ENCODE measurements around the gene PIEZO2. TPM values are rescaled to one million over a fixed set of nuclear protein-coding genes. Genes with fewer than 3 reads are reported as not detected.
A peak's percentile ranks its signal among the peaks of the same experiment; 100 is the strongest.

The PIEZO2 gene
- total RNA-seq, 1 experiment from 2014 or later: 8.9 TPM

DNA sequence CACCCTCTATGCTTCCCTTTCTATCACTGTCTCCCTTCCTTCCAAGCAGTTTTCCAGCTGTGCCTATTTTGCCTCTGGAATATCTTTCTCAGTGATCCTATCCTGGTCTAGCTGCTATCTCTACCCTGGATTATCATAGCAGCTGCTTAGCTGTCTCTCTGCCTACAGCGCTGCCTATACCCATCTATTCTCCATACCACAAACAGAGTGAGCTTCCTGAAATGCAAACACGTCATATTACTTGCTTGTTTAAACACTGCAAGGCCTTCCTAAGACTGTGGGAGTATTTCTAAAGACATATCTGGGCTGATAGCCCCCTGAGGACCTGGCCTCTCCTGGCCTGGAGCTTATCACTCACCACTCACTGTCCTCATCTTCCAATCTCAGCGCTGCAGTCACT is 403.4 kb downstream of the PIEZO2 start:
- DNase-seq (ENCODE audit: low spot score): no peak

DNA sequence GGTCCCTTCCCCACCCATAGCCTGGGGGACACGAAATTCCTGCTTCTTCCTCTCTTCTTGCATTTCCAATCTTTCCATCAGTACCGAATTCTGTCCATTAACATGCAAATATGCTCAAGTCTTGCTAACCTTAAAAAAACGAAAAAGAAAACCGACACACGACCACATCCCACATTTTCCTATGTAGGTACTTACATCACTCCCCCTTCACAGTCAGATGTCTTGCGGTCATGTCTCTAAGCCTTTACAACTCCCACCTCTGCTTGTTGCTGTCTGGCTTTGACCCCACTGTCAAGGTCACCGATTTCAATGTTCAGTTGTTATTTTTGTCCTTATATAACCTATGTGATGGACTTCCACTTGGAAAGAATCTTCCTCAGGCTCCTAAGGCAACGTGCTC is 404.1 kb downstream of the PIEZO2 start:
- no peak for DNase-seq (ENCODE audit: low spot score)

DNA sequence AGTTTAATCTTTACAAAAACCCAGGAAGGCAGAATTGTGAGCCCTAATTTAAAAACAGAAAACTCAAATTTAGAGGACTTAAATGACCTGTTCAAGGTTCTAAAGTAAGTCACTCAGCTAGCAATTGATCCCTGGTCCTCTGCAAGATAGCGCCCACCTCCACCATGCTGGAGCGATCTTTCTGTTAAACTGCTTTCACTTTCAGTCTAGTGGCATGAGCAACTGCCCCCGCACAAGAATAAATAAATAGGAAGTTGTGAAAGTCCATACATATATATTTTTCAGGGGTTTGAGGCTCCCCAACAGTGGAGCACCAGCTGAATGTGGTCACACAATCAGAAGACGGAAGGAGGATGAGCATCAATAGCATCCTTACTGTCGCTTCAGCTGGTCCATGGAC is 405.6 kb downstream of the PIEZO2 start:
- no peak for DNase-seq (ENCODE audit: low spot score)

- DNase-seq (ENCODE audit: low spot score): no peak
Observed at GRCh38 chr18:10739152-10739551, 410.2 kb downstream of the PIEZO2 start.

DNA sequence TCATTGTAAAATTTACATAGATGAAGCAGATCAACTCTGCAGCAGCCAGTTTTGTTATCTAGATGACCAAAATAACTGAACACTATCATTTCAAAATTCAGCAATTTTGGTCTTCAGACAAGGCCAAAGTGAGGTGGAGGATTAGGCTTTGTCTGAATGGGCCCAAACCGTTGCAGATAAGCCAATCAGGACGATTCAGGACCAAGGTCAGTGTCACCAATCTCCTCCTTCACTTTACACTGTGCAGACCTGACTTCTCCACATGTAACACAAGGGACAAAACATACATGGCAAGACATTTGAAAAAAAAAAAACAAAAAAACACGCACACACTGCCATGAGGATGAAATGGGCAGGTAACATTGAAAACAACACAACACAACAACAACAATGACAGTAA is 412.4 kb downstream of the PIEZO2 start:
- no peak for DNase-seq (ENCODE audit: low spot score)

- DNase-seq (ENCODE audit: low spot score): no peak
Observed at GRCh38 chr18:10732990-10733389, 416.4 kb downstream of the PIEZO2 start.

GRCh38 chr18:10727477-10727876 is 421.9 kb downstream of the PIEZO2 start:
- peak; percentile 47 for DNase-seq (ENCODE audit: low spot score)

DNA sequence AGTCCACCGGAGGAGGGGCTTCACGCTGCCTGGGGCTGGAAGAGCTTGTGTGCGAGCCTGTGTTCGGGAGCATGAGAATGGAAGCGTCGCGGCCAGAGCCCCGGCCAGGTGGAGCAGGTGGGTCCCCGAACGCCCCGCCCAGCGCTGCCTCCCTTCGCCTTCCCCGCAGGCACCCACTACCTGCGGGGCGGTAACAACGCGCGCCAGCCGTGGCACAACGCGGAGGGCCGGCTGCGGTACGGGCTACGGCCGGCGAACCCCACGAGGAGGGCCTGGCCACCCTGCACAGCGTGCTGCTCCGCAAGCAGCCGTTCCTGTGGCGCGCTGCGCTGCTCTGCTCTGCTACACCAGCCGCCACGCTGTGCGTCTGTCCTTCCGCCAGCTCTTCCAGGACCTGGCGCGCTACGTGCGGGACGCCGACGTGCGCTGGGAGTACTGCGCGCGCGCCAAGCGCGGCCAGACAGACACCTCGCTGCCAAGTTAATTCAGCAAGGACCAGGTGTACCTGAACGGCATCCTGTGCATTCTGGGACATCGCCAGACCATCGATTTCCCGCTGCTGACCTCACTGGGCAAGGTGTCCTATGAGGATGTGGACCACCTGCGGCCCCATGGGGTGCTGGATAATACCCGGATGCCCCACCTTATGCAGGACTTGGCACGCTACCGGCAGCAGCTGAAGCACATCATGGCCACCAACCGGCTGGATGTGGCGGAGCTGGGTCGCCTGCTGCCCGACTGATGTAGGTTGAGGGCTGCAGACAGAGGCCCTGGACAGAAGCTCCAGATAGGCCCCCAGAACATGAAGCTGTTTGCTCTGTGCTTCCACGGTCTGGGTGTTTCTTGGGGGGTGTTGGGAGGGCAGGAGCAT is 422.9 kb downstream of the PIEZO2 start:
- DNase-seq (ENCODE audit: low spot score): no peak

DNA sequence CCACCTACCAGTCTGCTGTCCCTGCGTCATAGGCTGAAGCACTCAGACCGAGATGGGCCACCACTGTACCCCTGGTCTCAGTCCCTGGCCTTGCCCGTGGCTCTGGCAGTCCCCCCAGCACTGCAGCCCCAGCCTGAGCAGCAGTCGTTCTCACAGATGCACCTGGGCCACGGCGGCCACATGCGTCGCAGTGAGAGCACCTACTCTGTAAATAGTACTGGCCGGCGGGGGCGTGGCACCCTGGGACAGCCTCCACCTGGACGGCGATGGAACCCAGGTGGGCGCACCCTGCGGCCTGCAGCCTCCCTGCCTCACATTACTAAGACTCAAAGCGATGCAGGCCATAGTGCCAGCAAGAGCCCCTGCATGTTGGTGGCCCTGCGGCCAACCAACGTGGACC is 424.7 kb downstream of the PIEZO2 start:
- no peak for DNase-seq (ENCODE audit: low spot score)

DNA sequence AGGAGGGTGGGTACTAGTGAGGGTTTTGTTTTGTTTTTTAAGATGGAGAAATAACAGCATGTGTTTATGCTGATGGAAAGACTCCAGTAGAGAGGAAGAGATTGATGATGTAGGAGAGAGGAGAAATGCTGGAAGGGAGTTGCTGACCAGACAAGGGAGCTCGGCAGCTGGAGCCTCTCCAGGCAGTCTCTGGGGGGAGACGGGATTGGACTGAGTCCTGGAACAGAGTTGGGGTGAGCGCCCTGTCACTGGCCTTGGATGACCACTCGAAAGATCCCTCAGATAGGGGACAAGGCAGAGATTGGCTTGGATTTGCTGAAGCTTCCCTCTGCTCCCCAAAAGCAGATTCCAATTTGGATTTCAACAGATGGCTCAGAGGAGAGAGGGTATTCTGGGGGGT is 425.9 kb downstream of the PIEZO2 start:
- no peak for DNase-seq (ENCODE audit: low spot score)

DNA sequence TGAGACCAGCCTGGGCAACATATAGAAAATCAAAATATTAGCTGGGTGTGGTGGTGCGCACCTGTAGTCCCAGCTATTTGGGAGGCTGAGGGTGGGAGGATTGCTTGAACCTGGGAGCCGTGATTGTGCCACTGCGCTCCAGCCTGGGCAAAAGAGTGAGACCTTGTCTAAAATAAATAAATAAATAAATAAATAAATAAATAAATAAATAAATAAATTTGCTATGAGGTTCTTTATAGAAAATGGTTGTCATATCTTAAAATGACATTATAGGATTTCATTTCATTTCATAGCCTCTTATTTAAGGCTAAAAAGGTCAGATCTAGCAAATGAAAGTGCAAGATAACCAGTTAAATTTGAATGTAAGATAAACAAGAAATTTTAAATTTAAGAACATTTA is 430.6 kb downstream of the PIEZO2 start:
- DNase-seq (ENCODE audit: low spot score): no peak

DNA sequence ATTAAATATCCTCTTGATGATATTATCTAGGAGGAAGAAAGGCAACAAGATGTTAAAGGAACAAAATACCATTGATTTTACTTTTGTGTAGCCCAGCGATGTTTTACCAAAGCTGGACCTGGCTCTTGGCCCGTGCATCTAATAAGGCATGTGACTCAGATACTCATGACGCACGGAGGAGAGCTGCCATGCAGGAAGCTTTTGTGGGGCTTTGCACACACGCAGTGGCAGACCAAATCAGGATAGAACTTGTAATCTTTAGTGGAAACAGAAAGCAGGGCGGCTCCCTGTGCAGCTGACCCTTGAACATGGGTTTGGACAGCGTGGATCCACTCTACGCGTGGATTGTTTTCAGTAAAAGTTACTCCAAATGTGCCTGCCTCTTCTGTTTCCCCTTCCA is 433.6 kb downstream of the PIEZO2 start:
- DNase-seq (ENCODE audit: low spot score): peak; percentile 64

- no peak for DNase-seq (ENCODE audit: low spot score)
Observed at GRCh38 chr18:10713409-10713808, 436.0 kb downstream of the PIEZO2 start.

DNA sequence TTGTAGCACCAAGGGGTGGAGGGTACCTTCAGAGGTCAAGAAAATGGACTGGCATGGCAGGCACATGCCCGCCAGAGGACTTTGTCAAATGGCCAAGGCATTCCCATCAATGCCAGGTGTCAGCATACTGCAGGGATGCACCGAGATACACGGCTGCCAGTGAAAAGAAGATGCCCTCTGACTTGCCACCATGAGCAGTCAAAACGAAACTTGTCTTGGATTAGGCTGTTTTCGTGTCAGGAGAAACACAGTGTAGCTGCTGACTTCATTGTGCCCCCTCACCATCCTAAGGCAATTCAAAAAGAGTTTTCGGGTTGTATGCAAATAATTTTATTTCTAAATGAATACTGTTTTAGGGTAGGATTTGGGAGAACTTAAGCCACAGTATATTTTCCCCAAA is 442.1 kb downstream of the PIEZO2 start:
- no peak for DNase-seq (ENCODE audit: low spot score)

GRCh38 chr18:10705786-10706185 is 443.6 kb downstream of the PIEZO2 start:
- DNase-seq (ENCODE audit: low spot score): no peak

DNA sequence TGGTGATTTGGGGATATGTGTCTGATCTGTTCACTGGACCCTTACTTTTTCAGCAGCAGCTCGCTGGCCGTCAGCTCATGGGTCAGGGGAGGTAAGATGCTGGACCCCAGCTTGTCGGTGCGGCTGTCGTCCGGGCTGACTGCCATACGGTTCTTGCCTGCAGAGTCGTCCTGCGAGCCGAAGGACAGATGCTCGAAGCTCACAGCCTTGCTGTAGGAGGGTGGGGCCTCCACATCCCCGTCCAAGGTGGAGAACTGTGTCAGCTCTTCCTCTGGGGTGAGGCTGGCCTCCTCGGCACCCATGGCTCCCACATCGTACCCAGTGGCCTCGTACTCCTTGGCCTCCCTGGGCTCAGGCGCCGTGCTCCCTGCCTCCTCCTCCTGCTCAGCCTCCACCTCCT is 444.1 kb downstream of the PIEZO2 start:
- DNase-seq (ENCODE audit: low spot score): no peak

GRCh38 chr18:10702206-10702605 is 447.2 kb downstream of the PIEZO2 start:
- DNase-seq (ENCODE audit: low spot score): no peak

DNA sequence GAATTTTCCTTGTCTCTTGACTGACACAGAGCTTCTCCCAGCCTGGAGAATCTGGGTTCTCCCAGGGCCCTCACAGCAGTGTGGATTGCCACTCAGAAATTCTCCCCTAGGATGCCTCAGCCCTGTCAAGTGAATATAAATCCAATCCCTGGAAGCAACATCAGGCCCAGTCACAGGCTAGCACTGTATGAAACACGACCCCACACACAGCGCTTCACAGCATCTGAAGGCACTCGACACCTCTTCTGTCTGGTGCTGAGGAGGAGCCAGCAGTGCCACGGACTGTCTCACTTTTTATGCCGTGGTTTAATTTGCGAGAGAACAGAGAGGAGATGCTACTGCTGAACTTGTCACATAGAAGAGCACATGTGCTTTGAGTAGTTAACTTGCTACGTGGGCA is 459.0 kb downstream of the PIEZO2 start:
- no peak for DNase-seq (ENCODE audit: low spot score)

DNA sequence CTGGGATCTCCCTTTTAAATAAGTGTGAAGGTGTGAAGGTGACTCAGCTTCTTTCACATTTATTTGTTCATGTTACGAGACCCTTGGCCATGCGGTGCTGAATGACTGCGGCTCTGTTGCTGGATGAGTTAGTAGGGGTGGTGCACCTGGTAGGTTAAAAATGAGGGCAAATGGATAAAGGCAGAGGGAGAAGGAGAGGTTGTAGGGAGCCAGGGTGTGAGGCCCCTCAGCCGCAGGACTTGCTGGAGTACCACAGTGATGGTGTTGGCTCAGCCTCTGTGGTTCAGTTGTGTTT is 459.4 kb downstream of the PIEZO2 start:
- no peak for DNase-seq (ENCODE audit: low spot score)

DNA sequence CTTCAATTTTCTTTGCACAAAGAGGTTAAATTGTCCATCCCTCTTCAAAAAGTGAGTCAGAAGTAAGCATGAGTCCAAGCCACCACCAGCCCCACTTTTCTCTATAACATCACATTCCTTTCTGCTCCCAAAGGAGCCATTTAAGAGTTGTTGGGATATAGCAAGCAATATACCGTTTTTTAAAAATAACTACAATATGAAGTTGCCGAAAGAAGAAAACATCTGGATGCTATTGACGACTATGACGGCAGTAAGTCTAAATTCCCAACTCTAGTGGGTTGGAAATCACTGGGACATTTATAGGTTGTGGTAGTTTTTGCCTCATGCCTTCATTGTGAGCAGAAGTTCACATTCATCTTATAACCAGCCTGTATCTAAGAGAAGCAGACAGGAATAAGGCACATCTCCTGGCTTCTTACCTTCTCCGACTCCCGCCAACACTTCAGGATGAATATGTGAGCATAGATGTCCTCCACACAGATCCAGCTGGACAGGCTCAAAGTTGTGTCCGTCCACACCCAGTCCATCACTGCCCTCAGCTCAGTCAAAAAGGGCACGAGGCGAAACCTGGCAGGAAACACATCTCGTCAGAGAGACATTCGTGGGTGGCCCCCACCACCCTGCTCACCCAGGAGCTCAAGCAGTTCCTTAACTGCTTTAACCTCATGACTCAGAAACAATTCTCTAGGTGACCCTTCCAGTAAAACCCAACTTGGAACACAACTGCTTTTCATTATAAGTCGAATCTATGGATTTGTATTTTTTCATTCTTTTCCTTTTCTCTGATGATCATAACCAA is 459.9 kb downstream of the PIEZO2 start:
- DNase-seq (ENCODE audit: low spot score): no peak

DNA sequence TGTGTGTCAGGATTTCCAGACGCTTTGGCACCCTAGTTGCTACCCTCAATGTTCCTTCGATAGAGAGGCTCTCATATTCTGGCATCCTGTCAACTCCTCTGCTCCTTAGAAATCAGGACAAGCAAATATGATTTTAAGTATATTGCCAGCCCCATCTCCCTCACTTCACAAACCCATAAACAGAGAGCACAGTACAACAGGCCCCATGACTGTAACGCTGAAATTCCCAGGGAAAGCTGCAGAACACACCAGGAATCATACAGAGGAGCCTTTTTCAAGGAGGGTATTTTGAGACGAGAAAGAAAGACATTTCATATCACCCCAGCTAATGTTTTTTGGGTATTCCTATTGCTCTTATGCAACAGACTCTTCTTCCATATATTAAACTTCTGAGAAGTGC is 460.6 kb downstream of the PIEZO2 start:
- no peak for DNase-seq (ENCODE audit: low spot score)

DNA sequence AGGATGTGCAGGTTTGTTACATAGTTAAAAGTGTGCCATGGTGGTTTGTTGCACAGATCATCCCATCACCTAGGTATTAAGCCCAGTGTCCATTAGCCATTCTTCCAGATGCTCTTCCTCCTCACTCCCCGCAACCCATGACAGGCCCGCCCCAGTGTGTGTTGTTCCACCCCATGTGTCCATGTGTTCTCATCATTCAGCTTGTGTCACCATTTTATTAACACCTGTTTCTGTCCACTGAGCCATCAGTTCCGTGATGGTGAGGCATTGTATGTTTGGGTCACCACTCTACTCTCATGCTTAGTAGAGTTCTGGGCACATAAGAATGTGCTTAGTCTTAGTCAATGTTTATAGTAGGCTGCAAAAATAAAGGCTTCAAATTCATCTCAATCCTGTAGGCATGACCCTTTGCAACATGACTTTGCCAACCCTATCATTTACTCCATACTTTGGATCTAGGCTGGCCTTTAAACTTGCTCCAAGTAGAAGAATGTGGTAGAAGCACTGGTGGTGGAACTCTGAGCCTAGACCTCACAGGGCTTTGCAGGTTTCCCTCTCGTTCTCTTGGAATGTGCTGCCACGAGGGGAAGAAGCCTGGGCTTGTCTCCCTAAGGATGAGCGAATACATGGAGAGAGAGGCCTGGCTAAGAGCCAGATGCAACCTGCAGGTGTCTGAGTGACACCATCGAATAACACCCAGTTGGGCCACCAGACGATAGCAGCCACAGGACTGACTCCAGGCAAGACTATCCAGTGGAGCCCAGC is 462.0 kb downstream of the PIEZO2 start:
- DNase-seq (ENCODE audit: low spot score): no peak

GRCh38 chr18:10686308-10686707 is 463.1 kb downstream of the PIEZO2 start:
- no peak for DNase-seq (ENCODE audit: low spot score)
